B cell (primary cell): ENCODE data around the gene CCHCR1. TPM values are rescaled to one million over a fixed set of nuclear protein-coding genes. Genes with fewer than 3 reads are reported as not detected.

Experiments
- ATAC-seq: fragments of 200-7000 bp; cut with Tn5 transposase; one replicate; pipeline ENCODE4 v1.10.0; 2021; ENCODE audit warnings: low read depth, mild to moderate bottlenecking, moderate number of reproducible peaks, moderate library complexity
- CTCF ChIA-PET: fragments of 350-600 bp; sonication (Branson Sonifier 250); formaldehyde crosslinking; loops from one replicate; lab custom pipeline; 2021; ENCODE audit warnings: antibody characterized with exemption, inconsistent platforms; lab: Charles Lee
- POLR2A ChIA-PET: fragments of 350-600 bp; sonication (Branson Sonifier 250); formaldehyde crosslinking; loops from one replicate; lab custom pipeline; 2021; ENCODE audit warnings: antibody characterized with exemption; lab: Charles Lee
- DNase-seq: peaks from one replicate; pipeline ENCODE4 v3.0.0; 2013
- H2AFZ ChIP-seq: 2 replicates; pipeline ENCODE4 v1.6.1; 2012; ENCODE audit warnings: mild to moderate bottlenecking, low read depth, low read length; ENCODE audit not compliant: insufficient read depth, poor library complexity, severe bottlenecking
- H3K27ac ChIP-seq, 2 donors: 1 replicate in 1 of 2; 2 replicates in 1 of 2; pipeline ENCODE4 v1.5.1; 2012 to 2013; ENCODE audit warnings: low read length in 2 of 2, mild to moderate bottlenecking in 2 of 2, moderate library complexity in 1 of 2
- H3K27me3 ChIP-seq, 4 experiments: fragments of 200-600 bp in 1 of 4; sonication (generic) in 1 of 4; replicated peaks in 1 of 4; 1 replicate in 2 of 4; 2 replicates in 2 of 4; pipeline versions ENCODE4 v1.6.1 to v1.7.0; 2013 to 2016; ENCODE audit warnings: low read length in 3 of 4, mild to moderate bottlenecking in 2 of 4, mixed read lengths in 1 of 4, moderate library complexity in 1 of 4; ENCODE audit not compliant: insufficient read depth in 4 of 4, control insufficient read depth in 3 of 4; ENCODE audit errors: control extremely low read depth in 1 of 4
- H3K36me3 ChIP-seq, 2 experiments: replicated peaks in 1 of 2; 1 replicate in 1 of 2; 2 replicates in 1 of 2; pipeline versions ENCODE4 v1.6.1 to v1.7.1; 2013; ENCODE audit warnings: low read length in 1 of 2; ENCODE audit not compliant: insufficient read depth in 2 of 2, control insufficient read depth in 1 of 2; ENCODE audit errors: control extremely low read depth in 1 of 2, extremely low read depth in 1 of 2
- H3K4me1 ChIP-seq, 2 donors: fragments of 200-600 bp in 1 of 2; sonication (generic) in 1 of 2; 1 replicate in 1 of 2; 2 replicates in 1 of 2; pipeline versions ENCODE4 v1.5.1 to v1.6.1; 2013 to 2017; ENCODE audit warnings: low read length in 2 of 2; ENCODE audit not compliant: control insufficient read depth in 2 of 2, insufficient read depth in 2 of 2
- H3K4me2 ChIP-seq: replicated peaks from 2 replicates; pipeline ENCODE3; 2012; ENCODE audit warnings: mild to moderate bottlenecking, low read depth, low read length; ENCODE audit not compliant: poor library complexity, severe bottlenecking
- H3K4me3 ChIP-seq, 5 experiments: fragments of 200-600 bp in 1 of 5; sonication (generic) in 1 of 5; 1 replicate in 3 of 5; 2 replicates in 2 of 5; pipeline versions ENCODE4 v1.5.1 to v1.7.0; 2011 to 2016; ENCODE audit warnings: low read length in 4 of 5, mild to moderate bottlenecking in 4 of 5, low read depth in 2 of 5, control low read depth in 1 of 5, moderate library complexity in 1 of 5; ENCODE audit not compliant: insufficient read depth in 1 of 5; ENCODE audit errors: control extremely low read depth in 1 of 5, extremely low read depth in 1 of 5
- H3K79me2 ChIP-seq: fragments of 200-600 bp; sonication (generic); one replicate; pipeline ENCODE4 v1.6.0; 2016; ENCODE audit warnings: low read length; ENCODE audit not compliant: control insufficient read depth, insufficient read depth
- H3K9ac ChIP-seq: fragments of 200-600 bp; sonication (generic); 2 replicates; pipeline ENCODE4 v1.6.1; 2017; ENCODE audit warnings: mild to moderate bottlenecking, low read length, moderate library complexity
- H3K9me3 ChIP-seq, 3 donors: one replicate each; pipeline versions ENCODE4 v1.6.1 to v1.7.1; 2013; ENCODE audit warnings: low read length in 2 of 3; ENCODE audit not compliant: control insufficient read depth in 2 of 3, insufficient read depth in 1 of 3; ENCODE audit errors: control extremely low read depth in 1 of 3
- H4K20me1 ChIP-seq: 2 replicates; pipeline ENCODE4 v1.6.0; 2012; ENCODE audit warnings: mild to moderate bottlenecking, low read length; ENCODE audit not compliant: insufficient read depth, control insufficient read depth, poor library complexity, severe bottlenecking
- H3K27ac Mint-ChIP-seq: one replicate; pipeline ENCODE4 v1.8.0; 2021; ENCODE audit warnings: mixed read lengths
- H3K27me3 Mint-ChIP-seq: one replicate; pipeline ENCODE4 v1.8.0; 2021; ENCODE audit warnings: mixed read lengths
- H3K4me1 Mint-ChIP-seq: one replicate; pipeline ENCODE4 v1.8.0; 2021; ENCODE audit warnings: mixed read lengths
- H3K4me3 Mint-ChIP-seq: one replicate; pipeline ENCODE4 v1.8.0; 2021; ENCODE audit warnings: mixed read lengths
- H3K9me3 Mint-ChIP-seq: one replicate; pipeline ENCODE4 v1.8.0; 2022; ENCODE audit warnings: mixed read lengths; ENCODE audit not compliant: insufficient read depth
- CTCF ChIP-seq: fragments of 200-600 bp; IDR thresholded peaks from one replicate; pipeline ENCODE4 v1.8.0; 2022; ENCODE audit warnings: antibody characterized with exemption, mild to moderate bottlenecking
- EZH2 ChIP-seq: IDR thresholded peaks from 2 replicates; pipeline ENCODE4 v1.6.1; 2012; ENCODE audit warnings: borderline replicate concordance, low read depth, mild to moderate bottlenecking, moderate library complexity, low read length; ENCODE audit not compliant: insufficient read depth, poor library complexity, severe bottlenecking
- WGBS: methylation state at CpG from one replicate; pipeline ENCODE4 v1.1.5; 2013; ENCODE audit warnings: missing lambda C conversion rate; ENCODE audit not compliant: insufficient coverage; 5-methylcytosine and 5-hydroxymethylcytosine counted together
- intact Hi-C: fragments of 100-400 bp; cut with micrococcal nuclease; formaldehyde crosslinking; loops from one replicate; pipeline ENCODE4 v1.10.0; 2022
- polyA plus RNA-seq: library from polyadenylated mRNA; depleted of rRNA; stranded (reverse); fragments of >200 nt; gene quantifications from 2 replicates; pipeline ENCODE4 v1.2.3, GENCODE V29; 2012
- total RNA-seq, 2 donors: library from RNA; stranded (reverse); fragments of 120-200 nt in 1 of 2; gene quantifications; 1 replicate in 1 of 2; 2 replicates in 1 of 2; pipeline versions ENCODE4 v1.2.3 to v1.2.4, GENCODE V29; 2013 to 2022

CCHCR1 gene
- total and polyA plus RNA-seq, 2 donors (not counting 1 experiment from before 2014, with no cell fraction given): 17.0 to 34.7 TPM

GRCh38 chr6:31143148-31143547 is 14.5 kb downstream of the CCHCR1 start:
- WGBS: 93% methylated on average over 11 of the region's 11 CpGs
- Histone ChIP-seq H3K27ac (no peak overlapping the region), H3K79me2 (no peaks in the 10 kb centered on the region), H3K4me1 (no peaks in the 10 kb centered on the region), H3K27me3 (no peaks in the 10 kb centered on the region), H3K36me3 (peaks cover 0 to 13% of the 10 kb centered on the region in 2 experiments), H3K4me3 (no peak overlapping the region), H3K9ac (no peak overlapping the region), H4K20me1 (no peaks in the 10 kb centered on the region), H3K4me2 (no peak overlapping the region), H3K9me3 (no peaks in the 10 kb centered on the region), H2AFZ (no peak overlapping the region)
- TF ChIP-seq EZH2: no peak
- TF ChIP-seq CTCF: no peak
- no peak for ATAC-seq
- intact Hi-C loops: no loop called here
- Mint-ChIP-seq H3K4me3 (no peak overlapping the region), H3K27ac (no peak overlapping the region), H3K4me1 (peaks cover 2% of the 10 kb centered on the region), H3K27me3 (no peaks in the 10 kb centered on the region), H3K9me3 (no peaks in the 10 kb centered on the region)
- ChIA-PET CTCF (interaction anchor here (2.1 to 5.3 kb wide), 2 partner anchors 12 to 224 kb away, joined by 6 to 24 read pairs; no protein-coding TSS in a partner anchor), POLR2A (no interaction called here)
- DNase-seq: no peak

- Histone ChIP-seq H3K36me3 (peaks cover 0 to 13% of the 10 kb centered on the region in 2 experiments), H2AFZ (no peak overlapping the region), H4K20me1 (no peaks in the 10 kb centered on the region), H3K9me3 (no peaks in the 10 kb centered on the region), H3K79me2 (no peaks in the 10 kb centered on the region), H3K27ac (no peak overlapping the region), H3K4me1 (peaks cover 5 to 6% of the 10 kb centered on the region in 2 donors), H3K9ac (no peak overlapping the region), H3K4me2 (no peak overlapping the region), H3K4me3 (no peak overlapping the region), H3K27me3 (no peaks in the 10 kb centered on the region)
- H3K27ac Mint-ChIP-seq: no peak overlapping the region
- H3K4me3 Mint-ChIP-seq: no peak overlapping the region
- POLR2A ChIA-PET: no interaction called here
- WGBS: 88% methylated on average over 2 of the region's 2 CpGs
- no peak for TF ChIP-seq CTCF
- no peak for TF ChIP-seq EZH2
- H3K27me3 Mint-ChIP-seq: peaks cover 3% of the 10 kb centered on the region
- DNase-seq (no peak), ATAC-seq (no peak)
- intact Hi-C loops: no loop called here
- H3K9me3 Mint-ChIP-seq: no peaks in the 10 kb centered on the region
- H3K4me1 Mint-ChIP-seq: peaks cover 4% of the 10 kb centered on the region
- CTCF ChIA-PET: interaction anchor here (1.2 to 2.2 kb wide), 3 partner anchors 11 to 257 kb away, joined by 4 to 9 read pairs (median 6); no protein-coding TSS in a partner anchor
Measured at GRCh38 chr6:31142361-31142761, 15.2 kb downstream of the CCHCR1 start.
